ENCODE data around the gene DLX1.

- TF ChIP-seq EZH2 (IDR thresholded peaks at IDR 0.05; ENCODE audit: low read depth): no peak
- TF ChIP-seq CTCF (conservative IDR thresholded peaks at IDR 0.05): no peak
Observed at GRCh38 chr2:172084645-172085459, 455 bp upstream of the DLX1 start.

Measured in PC-9 (cell line).